Activated naive CD4-positive, alpha-beta T cell treated with anti-CD3 and anti-CD28 coated beads, Interleukin-2, amount 50 U/mL, for 72 hours (primary cell): Measurements from ENCODE around the gene KRT77. TPM values are rescaled to one million over a fixed set of nuclear protein-coding genes. Genes with fewer than 3 reads are reported as not detected.
"Not testable (repeated sequence)": the region's sequence is repeated elsewhere in the genome, so short reads cannot be mapped to it uniquely, and the experiment has no call there.

Experiments
- ATAC-seq, 2 donors: fragments of 150-1000 bp; cut with Tn5 transposase; 2 replicates each; pipeline ENCODE4 v1.10.0; 2021; ENCODE audit warnings: mild to moderate bottlenecking in 2 of 2, moderate library complexity in 2 of 2
- DNase-seq, 2 donors: peaks; one replicate each; pipeline ENCODE4 v3.0.0; 2021 to 2022; ENCODE audit warnings: low spot score in 2 of 2
- H3K27ac Mint-ChIP-seq, 2 donors: one replicate each; pipeline ENCODE4 v1.8.0; 2022; ENCODE audit warnings: mild to moderate bottlenecking in 2 of 2, mixed read lengths in 2 of 2
- H3K36me3 Mint-ChIP-seq, 2 donors: one replicate each; pipeline ENCODE4 v1.8.0; 2022; ENCODE audit warnings: mixed read lengths in 2 of 2
- H3K9me3 Mint-ChIP-seq, 2 donors: one replicate each; pipeline ENCODE4 v1.8.0; 2022; ENCODE audit warnings: mixed read lengths in 2 of 2
- total RNA-seq, 2 donors: library from RNA; stranded (reverse); gene quantifications; one replicate each; pipeline ENCODE4 v1.2.3, GENCODE V29; 2022

Gene KRT77
- total RNA-seq, 2 donors from 2014 or later: not detected

- Mint-ChIP-seq H3K9me3 (no peaks in the 10 kb centered on the region), H3K27ac (no peak overlapping the region), H3K36me3 (no peaks in the 10 kb centered on the region)
- no peak for ATAC-seq
- no peak for DNase-seq
Observed at GRCh38 chr12:52673713-52674432, 29.5 kb downstream of the KRT77 start.

- ATAC-seq (no peak), DNase-seq (no peak)
- Mint-ChIP-seq H3K36me3 (no peaks in the 10 kb centered on the region), H3K9me3 (no peaks in the 10 kb centered on the region), H3K27ac (no peak overlapping the region)
Observed at GRCh38 chr12:52673217-52673616, 30.1 kb downstream of the KRT77 start.

GRCh38 chr12:52672321-52672933 lies 30.9 kb downstream of the KRT77 start:
- Mint-ChIP-seq H3K9me3 (no peaks in the 10 kb centered on the region), H3K36me3 (no peaks in the 10 kb centered on the region), H3K27ac (no peak overlapping the region)
- DNase-seq (no peak), ATAC-seq (no peak)

DNA sequence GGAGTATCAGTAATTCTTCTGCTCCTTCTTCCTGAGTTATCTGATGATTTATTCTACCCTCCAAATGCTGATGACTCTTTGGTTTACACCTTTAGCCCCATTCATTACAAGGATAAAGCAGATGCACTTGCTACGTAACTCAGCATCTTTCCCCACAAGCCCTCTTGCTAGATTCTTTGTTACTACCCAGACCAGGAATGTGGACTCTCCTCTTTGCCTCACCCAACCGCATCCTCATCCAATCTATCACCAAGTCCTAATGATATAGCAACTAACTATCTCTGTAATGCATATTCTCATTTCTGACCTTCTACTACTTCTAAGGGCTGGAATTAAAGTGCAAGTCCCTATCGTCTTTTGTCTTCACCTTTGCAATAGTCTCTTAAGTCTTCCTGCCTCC lies 32.4 kb downstream of the KRT77 start:
- no peak for ATAC-seq
- no peak for DNase-seq
- Mint-ChIP-seq H3K27ac (no peak overlapping the region), H3K9me3 (no peaks in the 10 kb centered on the region), H3K36me3 (no peaks in the 10 kb centered on the region)

GRCh38 chr12:52670506-52670905 lies 32.8 kb downstream of the KRT77 start:
- DNase-seq (no peak), ATAC-seq (no peak)
- Mint-ChIP-seq H3K27ac (no peak overlapping the region), H3K9me3 (no peaks in the 10 kb centered on the region), H3K36me3 (no peaks in the 10 kb centered on the region)

GRCh38 chr12:52669941-52670340 lies 33.4 kb downstream of the KRT77 start:
- ATAC-seq, H3K27ac Mint-ChIP-seq, H3K9me3 Mint-ChIP-seq, H3K36me3 Mint-ChIP-seq, DNase-seq: not testable (repeated sequence)

DNA sequence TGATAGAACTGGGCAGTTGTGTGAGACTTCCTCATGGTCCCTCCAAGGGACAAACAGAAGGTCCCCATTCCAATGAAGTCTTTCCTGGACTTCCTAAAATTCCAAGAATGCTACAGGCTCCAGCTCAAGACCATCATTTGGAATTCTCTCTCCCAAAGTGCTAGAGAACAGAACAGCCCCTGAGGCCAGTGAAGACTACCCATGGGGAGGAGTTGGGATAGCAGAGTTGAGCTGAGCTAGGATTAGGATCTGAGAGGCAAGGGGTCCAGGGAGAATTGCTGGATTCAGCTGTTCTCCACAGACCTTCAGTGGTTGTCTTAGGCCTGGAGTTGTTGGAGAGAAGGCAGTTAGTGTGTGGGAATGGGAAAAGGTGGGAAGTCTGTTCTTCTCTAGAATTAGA lies 33.9 kb downstream of the KRT77 start:
- Mint-ChIP-seq H3K27ac (no peak overlapping the region), H3K36me3 (no peaks in the 10 kb centered on the region), H3K9me3 (no peaks in the 10 kb centered on the region)
- ATAC-seq (no peak), DNase-seq (no peak)

GRCh38 chr12:52667931-52668330 lies 35.4 kb downstream of the KRT77 start:
- DNase-seq (no peak), ATAC-seq (no peak)
- H3K9me3 Mint-ChIP-seq: no peaks in the 10 kb centered on the region
- H3K36me3 Mint-ChIP-seq: no peaks in the 10 kb centered on the region
- H3K27ac Mint-ChIP-seq: no peak overlapping the region

DNA sequence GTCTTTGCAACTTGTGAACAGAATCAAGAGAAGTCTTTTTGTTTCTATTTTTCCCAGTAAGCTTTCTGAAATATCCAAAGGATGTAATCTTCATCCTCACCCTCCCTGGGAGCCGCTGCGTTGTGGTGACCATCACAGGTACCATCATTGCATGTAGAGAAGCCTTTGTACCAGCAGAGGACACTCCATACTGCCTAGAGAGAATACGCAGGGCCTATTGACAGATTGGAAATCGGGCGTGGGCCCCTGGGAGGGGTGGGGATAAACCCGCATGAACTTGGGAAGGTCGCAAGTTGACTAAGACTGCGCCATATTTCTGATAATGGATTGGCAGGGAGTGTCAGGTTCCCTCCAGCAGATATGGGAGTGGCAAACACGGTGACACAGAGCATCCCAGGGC lies 35.8 kb downstream of the KRT77 start:
- Mint-ChIP-seq H3K36me3 (no peaks in the 10 kb centered on the region), H3K9me3 (no peaks in the 10 kb centered on the region), H3K27ac (no peak overlapping the region)
- ATAC-seq (no peak), DNase-seq (no peak)

- no peaks in the 10 kb centered on the region for H3K9me3 Mint-ChIP-seq
- ATAC-seq (no peak), DNase-seq (no peak)
- H3K36me3 Mint-ChIP-seq: no peaks in the 10 kb centered on the region
- no peak overlapping the region for H3K27ac Mint-ChIP-seq
Observed at GRCh38 chr12:52666471-52666870, 36.9 kb downstream of the KRT77 start.

DNA sequence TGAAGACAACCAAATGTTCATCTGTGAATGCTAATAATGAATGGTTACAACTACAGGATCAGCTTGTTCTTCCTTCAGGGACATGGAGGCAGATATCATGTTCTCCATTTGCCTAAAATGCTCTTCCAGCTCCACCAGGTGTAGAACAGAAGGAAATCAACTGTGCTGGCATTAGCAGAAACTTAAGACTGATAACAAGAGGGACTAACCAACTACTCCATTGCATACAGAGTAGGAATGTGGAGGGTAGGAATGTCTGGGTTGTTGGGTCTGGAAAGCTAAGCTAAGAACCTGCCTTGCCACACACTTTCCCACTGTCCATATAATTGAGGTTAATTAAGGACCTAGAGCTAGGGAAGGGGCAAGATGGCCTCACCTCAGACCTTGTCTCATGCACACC lies 39.9 kb downstream of the KRT77 start:
- H3K9me3 Mint-ChIP-seq: no peaks in the 10 kb centered on the region
- H3K27ac Mint-ChIP-seq: no peak overlapping the region
- no peaks in the 10 kb centered on the region for H3K36me3 Mint-ChIP-seq
- ATAC-seq: no peak
- no peak for DNase-seq

- H3K36me3 Mint-ChIP-seq: no peaks in the 10 kb centered on the region
- DNase-seq (no peak), ATAC-seq (no peak)
- no peak overlapping the region for H3K27ac Mint-ChIP-seq
- no peaks in the 10 kb centered on the region for H3K9me3 Mint-ChIP-seq
Observed at GRCh38 chr12:52662918-52663229, 40.5 kb downstream of the KRT77 start.

GRCh38 chr12:52662093-52662917 lies 41.0 kb downstream of the KRT77 start:
- DNase-seq (no peak), ATAC-seq (no peak)
- no peaks in the 10 kb centered on the region for H3K9me3 Mint-ChIP-seq
- no peak overlapping the region for H3K27ac Mint-ChIP-seq
- no peaks in the 10 kb centered on the region for H3K36me3 Mint-ChIP-seq

GRCh38 chr12:52661668-52662067 lies 41.7 kb downstream of the KRT77 start:
- no peaks in the 10 kb centered on the region for H3K9me3 Mint-ChIP-seq
- DNase-seq (no peak), ATAC-seq (no peak)
- no peak overlapping the region for H3K27ac Mint-ChIP-seq
- H3K36me3 Mint-ChIP-seq: no peaks in the 10 kb centered on the region

- no peak overlapping the region for H3K27ac Mint-ChIP-seq
- ATAC-seq (no peak), DNase-seq (no peak)
- H3K36me3 Mint-ChIP-seq: no peaks in the 10 kb centered on the region
- no peaks in the 10 kb centered on the region for H3K9me3 Mint-ChIP-seq
Observed at GRCh38 chr12:52660934-52661499, 42.3 kb downstream of the KRT77 start.

DNA sequence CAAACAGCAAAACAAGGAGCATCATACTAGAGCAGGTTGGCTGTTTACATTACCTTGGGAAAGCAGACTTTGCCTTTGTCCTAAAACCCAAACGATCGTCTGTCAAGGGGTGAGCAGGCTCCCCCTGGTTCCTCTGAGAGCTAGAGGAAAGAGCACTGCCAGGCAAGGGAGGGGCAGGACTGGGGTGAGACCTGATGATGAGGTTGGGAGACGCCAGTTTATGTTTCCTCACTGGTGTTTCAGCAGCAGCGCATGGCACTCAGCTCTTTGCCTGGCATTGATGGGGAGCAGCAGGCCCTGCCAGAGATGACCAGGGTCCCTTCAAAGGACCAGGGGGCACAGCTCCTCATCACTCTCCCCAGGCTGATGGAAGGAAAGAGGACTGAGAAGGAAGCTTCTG lies 43.4 kb downstream of the KRT77 start:
- ATAC-seq (no peak), DNase-seq (no peak)
- Mint-ChIP-seq H3K36me3 (no peaks in the 10 kb centered on the region), H3K9me3 (no peaks in the 10 kb centered on the region), H3K27ac (no peak overlapping the region)

DNA sequence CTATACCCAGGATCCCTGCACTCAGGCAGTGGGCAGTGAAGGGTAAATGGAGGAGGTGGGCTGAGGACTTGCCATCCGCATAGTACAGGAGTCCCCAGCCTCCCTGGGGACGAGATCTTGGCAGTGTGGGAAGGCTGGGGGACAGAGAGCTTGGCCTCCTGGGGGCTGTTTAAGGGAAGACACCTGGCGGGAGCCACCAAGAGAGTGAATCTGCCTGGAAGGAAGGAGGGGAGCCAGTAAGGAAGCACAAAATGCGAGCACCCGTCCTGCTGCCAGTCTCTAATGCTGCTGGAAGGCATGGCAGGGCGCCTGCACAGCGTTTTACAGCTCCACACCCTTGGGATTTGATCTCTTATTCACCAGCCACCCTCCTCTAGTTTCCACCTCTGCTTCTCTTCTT lies 43.9 kb downstream of the KRT77 start:
- ATAC-seq (no peak), DNase-seq (no peak)
- no peaks in the 10 kb centered on the region for H3K36me3 Mint-ChIP-seq
- H3K9me3 Mint-ChIP-seq: no peaks in the 10 kb centered on the region
- H3K27ac Mint-ChIP-seq: no peak overlapping the region
